ENCODE data around the gene PPP6R1.

GRCh38 chr19:55299991-55300390 lies 41.2 kb upstream of the PPP6R1 start:
- TF ChIP-seq POLR2AphosphoS5 (IDR thresholded peaks at IDR 0.05; ENCODE audit: low read depth, low read length) = no peak
- no peak for TF ChIP-seq CTCF (IDR thresholded peaks at IDR 0.05)
- TF ChIP-seq SIN3A (IDR thresholded peaks at IDR 0.05; ENCODE audit: borderline replicate concordance, insufficient read depth, low read depth, low read length) = no peak
- TF ChIP-seq TCF7L2 (IDR thresholded peaks at IDR 0.05; ENCODE audit: low read depth, low read length) = no peak
- no peak for TF ChIP-seq REST (IDR thresholded peaks at IDR 0.05; ENCODE audit: insufficient read depth in 1 of 2, low read depth in 2 of 2, low read length in 1 of 2)

Measured in Panc1 (cell line).